Breast epithelium (tissue), 3 donors: ENCODE results near the gene NRXN3.

Experiments used
- POLR2A ChIP-seq: fragments of 450-650 bp; IDR thresholded peaks from one replicate; pipeline ENCODE4 v1.6.1; 2016; ENCODE audit warnings: antibody characterized with exemption, mild to moderate bottlenecking, moderate library complexity
- POLR2AphosphoS5 ChIP-seq, 3 donors: sonication (generic); formaldehyde crosslinking; IDR thresholded peaks; one replicate each; pipeline ENCODE4 v1.6.1; 2017; ENCODE audit warnings: antibody characterized with exemption in 3 of 3
- TF ChIP-seq, protein P1 (sequence below), 3 donors: fragments of 450-650 bp; IDR thresholded peaks; one replicate each; pipeline ENCODE4 v1.5.1; 2016 to 2017; ENCODE audit warnings: antibody characterized with exemption in 3 of 3, mild to moderate bottlenecking in 3 of 3, moderate library complexity in 3 of 3

DNA sequence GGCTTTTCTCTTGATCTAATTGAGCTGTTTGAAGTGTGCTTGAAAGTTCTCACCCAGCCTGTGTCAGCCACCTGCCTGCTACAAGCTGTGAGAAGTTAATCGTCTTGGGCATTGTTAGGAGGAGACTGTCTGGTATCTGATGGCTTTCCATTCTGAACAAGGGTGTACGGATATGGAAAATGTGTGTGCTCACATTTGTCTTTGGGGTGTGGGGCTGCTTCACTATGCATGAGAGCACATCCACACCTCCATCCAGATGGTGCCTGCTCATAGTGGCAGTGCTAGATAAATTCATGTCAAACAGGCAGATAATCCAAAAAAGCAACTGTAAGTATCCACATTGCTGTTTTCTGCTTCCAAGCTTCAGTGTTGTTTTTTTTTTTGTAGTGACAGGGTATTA, 1578.9 kb downstream of the NRXN3 start:
- TF ChIP-seq, protein P1, sequence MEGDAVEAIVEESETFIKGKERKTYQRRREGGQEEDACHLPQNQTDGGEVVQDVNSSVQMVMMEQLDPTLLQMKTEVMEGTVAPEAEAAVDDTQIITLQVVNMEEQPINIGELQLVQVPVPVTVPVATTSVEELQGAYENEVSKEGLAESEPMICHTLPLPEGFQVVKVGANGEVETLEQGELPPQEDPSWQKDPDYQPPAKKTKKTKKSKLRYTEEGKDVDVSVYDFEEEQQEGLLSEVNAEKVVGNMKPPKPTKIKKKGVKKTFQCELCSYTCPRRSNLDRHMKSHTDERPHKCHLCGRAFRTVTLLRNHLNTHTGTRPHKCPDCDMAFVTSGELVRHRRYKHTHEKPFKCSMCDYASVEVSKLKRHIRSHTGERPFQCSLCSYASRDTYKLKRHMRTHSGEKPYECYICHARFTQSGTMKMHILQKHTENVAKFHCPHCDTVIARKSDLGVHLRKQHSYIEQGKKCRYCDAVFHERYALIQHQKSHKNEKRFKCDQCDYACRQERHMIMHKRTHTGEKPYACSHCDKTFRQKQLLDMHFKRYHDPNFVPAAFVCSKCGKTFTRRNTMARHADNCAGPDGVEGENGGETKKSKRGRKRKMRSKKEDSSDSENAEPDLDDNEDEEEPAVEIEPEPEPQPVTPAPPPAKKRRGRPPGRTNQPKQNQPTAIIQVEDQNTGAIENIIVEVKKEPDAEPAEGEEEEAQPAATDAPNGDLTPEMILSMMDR (IDR thresholded peaks at IDR 0.05), result no peak
- no peak for TF ChIP-seq POLR2A
- TF ChIP-seq POLR2AphosphoS5 (IDR thresholded peaks at IDR 0.05), result no peak
